GM18868 (cell line): Measurements from ENCODE around the gene ACSL5.
A peak's percentile ranks its signal among the peaks of the same experiment; 100 is the strongest.
"Not testable (repeated sequence)": the region's sequence is repeated elsewhere in the genome, so short reads cannot be mapped to it uniquely, and the experiment has no call there.

Source experiments
- ATAC-seq: cut with Tn5 transposase; IDR thresholded peaks from one replicate; pipeline ENCODE4 v1.9.1; 2021; ENCODE audit warnings: mild to moderate bottlenecking, moderate library complexity; ENCODE audit not compliant: unreplicated experiment

Gene ACSL5

DNA sequence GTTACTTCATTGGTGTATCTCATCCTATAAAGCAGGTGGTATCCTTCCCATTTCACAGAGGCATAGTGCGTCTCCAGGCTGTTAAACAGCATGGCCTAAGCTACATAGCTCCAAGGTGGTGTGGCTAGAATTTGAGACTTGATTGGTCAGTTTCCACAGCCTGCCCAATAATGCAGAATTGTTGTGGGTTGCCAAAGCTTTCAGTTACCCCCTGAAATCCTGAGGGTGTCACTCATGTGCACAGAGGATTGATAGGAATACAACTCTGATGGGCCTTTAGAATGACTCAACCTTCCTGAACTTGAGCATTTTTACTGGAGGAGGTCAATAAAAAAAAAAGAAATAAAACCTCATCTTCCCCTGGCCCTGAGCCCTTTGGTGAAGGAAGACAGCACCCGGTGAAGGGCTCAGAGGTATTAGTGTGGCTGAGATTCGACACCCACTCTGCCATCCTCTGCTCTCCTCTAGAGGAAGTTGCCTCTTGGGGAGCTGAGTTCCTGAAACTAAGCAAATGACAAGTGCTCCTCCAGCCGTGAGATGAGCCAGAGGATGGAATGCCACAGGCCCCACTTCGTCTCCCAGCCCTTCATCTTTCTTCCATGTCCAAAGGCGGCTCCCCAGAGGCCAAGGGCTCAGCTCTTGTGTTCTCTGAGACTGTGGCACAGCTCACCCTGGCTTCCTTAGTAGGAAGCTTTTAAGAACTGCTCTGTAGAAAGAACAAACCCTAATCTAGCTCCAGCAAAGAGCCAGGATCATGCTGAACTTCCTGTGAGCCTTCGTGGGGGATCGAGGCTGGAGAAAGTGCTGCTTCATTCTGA lies 1.0 kb downstream of the ACSL5 start:
- ATAC-seq: peak; percentile 55

DNA sequence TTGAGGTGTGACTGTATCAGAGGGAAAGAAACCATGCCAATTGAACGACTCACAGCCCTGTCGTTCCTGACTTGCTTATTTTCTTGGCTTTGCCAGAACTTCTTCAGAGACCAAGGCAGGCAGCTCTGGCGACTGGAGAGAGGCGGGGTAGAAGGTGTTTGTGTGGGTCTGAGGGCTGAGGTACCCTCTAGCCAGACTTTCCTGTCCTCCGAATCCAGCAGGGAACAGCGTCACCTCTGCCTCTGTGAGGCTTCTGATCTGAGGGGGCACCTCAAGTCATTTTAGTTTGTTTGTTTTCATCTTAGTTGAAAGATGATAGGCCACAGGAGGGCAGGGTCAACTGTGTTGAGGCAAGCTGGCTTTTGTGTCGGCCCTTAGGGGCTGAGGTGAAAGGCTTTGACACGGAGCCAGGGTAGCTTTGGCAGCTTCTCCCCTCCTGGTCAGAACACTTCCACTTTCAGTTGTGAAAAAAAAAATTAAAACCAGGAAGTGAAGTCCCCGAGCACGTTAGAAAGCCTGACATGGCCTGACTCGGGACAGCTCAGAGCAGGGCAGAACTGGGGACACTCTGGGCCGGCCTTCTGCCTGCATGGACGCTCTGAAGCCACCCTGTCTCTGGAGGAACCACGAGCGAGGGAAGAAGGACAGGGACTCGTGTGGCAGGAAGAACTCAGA lies 1.9 kb downstream of the ACSL5 start:
- ATAC-seq: peak; percentile 83

DNA sequence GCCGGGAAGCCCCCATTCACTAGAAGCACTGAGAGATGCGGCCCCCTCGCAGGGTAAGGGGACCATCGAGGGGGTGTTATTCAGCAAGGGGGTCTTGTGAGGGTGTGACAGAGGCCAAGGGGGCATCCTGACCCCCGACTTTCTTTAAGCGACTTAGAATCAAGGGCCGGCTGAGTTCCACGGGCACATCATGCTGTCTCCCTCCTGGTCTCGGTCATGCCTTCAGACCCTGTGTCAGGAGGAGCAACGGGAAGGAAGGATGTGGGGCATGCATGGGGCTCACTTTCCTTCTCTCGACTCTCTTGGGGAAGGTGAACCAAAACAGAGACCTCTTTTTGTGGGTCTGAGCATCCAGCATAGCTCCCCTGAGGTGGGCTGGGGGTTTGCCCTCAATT lies 2.5 kb downstream of the ACSL5 start:
- peak; percentile 20 for ATAC-seq

DNA sequence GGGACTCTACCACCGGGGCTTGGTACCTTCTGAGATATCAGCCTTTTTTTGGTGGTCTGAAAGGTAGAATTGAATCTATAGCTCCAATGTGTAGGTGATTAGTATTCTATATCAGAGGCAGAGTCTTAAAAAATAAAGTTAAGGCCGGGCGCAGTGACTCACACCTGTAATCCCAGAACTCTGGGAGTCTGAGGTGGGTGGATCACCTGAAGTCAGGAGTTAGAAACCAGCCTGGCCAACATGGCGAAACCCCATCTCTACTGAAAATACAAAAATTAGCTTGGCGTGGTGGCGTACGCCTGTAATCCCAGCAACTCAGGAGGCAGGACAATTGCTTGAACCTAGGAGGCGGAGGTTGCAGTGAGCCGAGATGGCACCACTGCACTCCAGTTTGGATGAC lies 3.2 kb downstream of the ACSL5 start:
- ATAC-seq: not testable (repeated sequence)

DNA sequence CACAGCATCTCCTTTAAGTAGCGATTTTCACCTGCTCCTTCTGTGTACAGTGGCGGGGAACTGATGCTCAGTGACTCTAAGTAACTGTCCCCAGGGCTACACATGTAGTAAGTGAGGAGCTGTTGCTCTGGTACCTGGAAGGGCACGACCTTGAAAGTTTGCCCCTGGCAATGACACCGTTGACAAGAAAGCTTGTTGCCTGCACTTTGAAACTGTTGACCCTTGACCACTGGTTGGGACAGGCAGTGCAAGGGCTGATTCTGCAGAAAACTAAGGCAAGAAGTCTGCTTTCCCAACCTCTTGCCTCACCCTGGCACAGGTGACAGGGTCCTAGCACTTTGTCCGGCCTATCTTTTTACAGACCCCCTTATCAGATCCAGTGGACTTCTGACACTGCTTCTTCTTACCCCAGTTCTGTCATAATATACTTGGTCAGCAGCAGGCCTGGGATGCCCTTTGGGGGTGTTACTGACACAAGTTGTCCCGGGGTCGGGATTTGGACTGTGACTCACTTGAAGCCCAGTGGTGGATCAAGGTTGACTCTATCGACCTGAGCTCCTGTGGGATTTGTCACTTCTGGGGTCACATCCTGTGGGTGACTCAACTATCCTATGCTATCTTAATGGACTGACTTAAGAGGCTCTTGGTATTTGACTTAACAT lies 5.8 kb downstream of the ACSL5 start:
- no peak for ATAC-seq

GRCh38 chr10:112382515-112383235 lies 8.8 kb downstream of the ACSL5 start:
- no peak for ATAC-seq

GRCh38 chr10:112383325-112383724 lies 9.4 kb downstream of the ACSL5 start:
- ATAC-seq: no peak

DNA sequence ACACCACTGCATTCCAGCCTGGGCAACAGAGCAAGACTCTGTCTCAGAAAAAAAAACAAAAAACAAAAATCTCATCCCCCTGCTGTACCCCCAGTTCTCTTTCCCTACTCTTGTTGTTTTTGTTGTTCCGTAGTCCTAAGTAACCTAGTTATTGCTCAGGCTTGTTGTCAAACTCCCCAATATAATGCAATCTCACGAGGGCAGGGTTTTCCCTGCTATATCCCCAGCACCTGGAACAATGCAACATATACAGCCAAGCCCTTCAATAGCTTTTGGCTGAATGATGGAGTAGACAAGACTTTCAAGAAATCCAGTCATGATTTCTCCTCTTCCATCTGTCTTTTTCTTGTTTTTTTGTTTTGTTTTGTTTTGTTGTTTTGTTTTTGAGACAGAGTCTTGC lies 10.2 kb downstream of the ACSL5 start:
- ATAC-seq: no peak

DNA sequence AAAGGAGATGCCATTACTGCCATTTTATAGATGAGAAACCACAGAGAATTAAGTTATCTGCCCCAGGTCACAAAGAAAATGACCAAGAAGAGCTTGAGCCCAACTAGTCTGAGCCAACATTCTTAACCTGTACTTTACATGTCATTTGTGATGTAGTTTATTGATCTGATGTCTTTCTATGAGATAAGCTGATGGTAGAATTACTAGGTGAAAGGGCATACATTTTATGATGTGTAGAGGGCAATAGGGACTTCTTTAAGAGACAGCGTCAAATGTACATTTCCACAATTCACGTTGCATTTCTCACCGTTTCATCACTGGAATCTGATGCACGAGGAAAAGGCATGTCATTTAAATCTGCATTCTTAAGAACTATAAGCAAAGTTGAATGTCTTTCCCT lies 11.3 kb downstream of the ACSL5 start:
- no peak for ATAC-seq

- ATAC-seq: not testable (repeated sequence)
These were observed 14.1 kb downstream of the ACSL5 start for GRCh38 chr10:112388056-112388455.

DNA sequence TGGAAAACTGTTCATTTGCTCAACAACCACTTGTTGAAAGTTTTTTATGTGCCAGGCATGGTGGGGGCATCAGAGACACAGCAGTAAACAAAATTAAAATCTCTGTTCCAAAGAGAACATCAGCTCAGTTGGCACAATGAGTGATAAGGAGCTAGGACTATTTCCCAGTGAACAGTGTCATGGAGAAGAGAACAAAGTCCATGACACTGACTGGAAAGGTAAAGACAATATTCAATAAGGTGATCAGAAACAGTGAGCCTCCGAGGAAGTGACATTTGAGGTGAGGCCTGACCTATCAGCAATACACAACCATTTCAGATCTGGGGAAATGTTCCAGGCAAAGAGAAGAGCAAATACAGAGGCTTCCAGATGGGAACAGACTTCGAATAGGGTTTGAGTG lies 14.6 kb downstream of the ACSL5 start:
- no peak for ATAC-seq

GRCh38 chr10:112389271-112389822 lies 15.4 kb downstream of the ACSL5 start:
- peak; percentile 85 for ATAC-seq

DNA sequence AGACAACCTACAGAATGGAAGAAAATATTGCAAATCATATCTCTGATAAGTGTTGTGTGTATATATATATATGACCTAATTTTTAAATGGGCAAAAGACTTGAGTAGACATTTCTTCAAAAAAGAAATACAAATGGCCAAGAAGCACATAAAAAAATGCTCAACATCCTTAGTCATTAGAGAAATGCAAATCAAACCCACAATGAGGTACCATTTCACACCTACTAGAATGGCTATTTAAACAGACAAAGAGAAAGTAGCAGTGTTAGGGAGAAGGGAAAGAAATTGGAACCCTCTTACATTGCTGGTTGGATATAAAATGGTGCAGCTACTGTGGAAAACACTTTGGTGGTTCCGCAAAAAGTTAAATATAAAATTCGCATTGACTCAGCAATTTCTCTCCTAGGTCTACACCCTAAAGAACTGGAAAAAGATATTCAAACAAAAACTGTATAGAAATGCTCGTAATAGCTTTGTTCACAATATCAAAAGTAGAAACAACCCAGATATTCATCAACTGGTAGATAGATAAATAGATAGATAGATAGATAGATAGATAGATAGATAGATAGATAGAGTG lies 16.3 kb downstream of the ACSL5 start:
- ATAC-seq: no peak

DNA sequence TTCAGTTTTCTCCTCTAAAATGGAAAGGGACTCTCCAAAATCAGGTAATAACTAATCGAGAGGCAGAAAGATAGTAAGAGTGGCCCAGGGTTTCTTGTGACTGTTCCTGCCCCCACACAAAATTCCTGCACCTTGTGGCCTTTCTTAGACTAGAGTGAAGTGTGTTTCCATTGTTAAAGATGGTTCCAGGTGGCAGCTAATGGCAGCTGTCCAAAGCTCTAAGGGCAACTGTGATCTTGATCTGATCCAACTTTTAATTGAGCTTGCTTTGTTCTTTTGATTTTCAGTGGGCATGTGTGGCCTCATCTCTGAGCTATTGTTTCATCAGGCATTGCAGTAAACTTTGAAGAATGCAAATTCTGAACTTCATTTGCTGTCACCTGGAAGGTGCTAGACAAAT lies 19.4 kb downstream of the ACSL5 start:
- ATAC-seq: no peak

DNA sequence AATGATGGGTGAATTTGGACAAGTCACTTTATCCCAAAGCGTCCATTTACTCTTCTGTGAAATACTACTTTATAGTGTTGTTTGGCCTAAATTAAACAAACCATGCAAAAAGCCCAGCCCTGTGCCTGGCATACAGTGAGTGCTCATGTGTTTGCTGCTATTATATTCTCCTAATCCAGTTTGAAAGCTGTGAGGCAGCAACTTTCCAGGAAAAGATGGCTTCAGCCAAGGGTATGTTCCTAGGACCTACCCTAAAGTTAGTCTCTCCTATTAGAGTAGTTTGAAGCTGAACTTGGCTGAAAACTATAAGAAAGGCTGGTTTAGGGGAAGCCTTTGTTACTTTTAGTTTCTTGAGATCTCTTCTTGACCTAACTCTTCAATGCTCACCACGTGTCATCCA lies 19.9 kb downstream of the ACSL5 start:
- no peak for ATAC-seq

GRCh38 chr10:112394475-112394875 lies 20.6 kb downstream of the ACSL5 start:
- no peak for ATAC-seq

- no peak for ATAC-seq
These were observed 22.1 kb downstream of the ACSL5 start for GRCh38 chr10:112395809-112396530.

- no peak for ATAC-seq
These were observed 23.7 kb downstream of the ACSL5 start for GRCh38 chr10:112397592-112397991.

- no peak for ATAC-seq
These were observed 29.0 kb downstream of the ACSL5 start for GRCh38 chr10:112402917-112403316.

DNA sequence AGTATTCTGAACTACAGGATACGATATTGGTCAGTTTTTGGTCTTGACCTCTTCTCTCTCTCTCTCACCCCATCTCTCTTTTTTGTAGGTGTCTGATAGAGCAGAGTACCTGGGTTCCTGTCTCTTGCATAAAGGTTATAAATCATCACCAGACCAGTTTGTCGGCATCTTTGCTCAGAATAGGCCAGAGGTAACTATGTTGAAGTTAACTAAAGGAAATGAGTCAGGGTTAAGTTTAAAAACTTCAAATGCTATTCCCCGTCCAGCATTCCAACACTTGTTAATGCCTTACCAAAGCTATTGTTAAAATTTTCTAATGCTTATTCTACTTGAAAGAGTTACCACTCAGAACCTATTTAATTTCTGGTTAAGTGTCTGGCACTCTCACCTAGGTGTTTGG lies 30.7 kb downstream of the ACSL5 start:
- no peak for ATAC-seq
